Hematopoietic multipotent progenitor cell treated with erythropoietin and hydrocortisone succinate and interleukin-3 and kit ligand, for 15 days (in vitro differentiated cells): Measurements from ENCODE around the gene H6PD.

Experiments
- DNase-seq: peaks from one replicate; pipeline ENCODE4 v3.0.0-alpha.2; 2015; ENCODE audit warnings: low spot score

The H6PD gene

GRCh38 chr1:9278585-9279153 lies 44.1 kb downstream of the H6PD start:
- DNase-seq = no peak

GRCh38 chr1:9279172-9279840 lies 44.7 kb downstream of the H6PD start:
- no peak for DNase-seq

GRCh38 chr1:9280015-9280860 lies 45.7 kb downstream of the H6PD start:
- peak; percentile 16 for DNase-seq

- no peak for DNase-seq
These were observed 46.7 kb downstream of the H6PD start for GRCh38 chr1:9281071-9281827.

- DNase-seq = no peak
These were observed 47.5 kb downstream of the H6PD start for GRCh38 chr1:9281908-9282695.

- no peak for DNase-seq
These were observed 48.1 kb downstream of the H6PD start for GRCh38 chr1:9282696-9282955.

GRCh38 chr1:9284061-9284460 lies 49.5 kb downstream of the H6PD start:
- DNase-seq = no peak

GRCh38 chr1:9286556-9286955 lies 52.0 kb downstream of the H6PD start:
- DNase-seq = no peak

- peak; percentile 61 for DNase-seq
These were observed 54.5 kb downstream of the H6PD start for GRCh38 chr1:9289090-9289534.

- no peak for DNase-seq
These were observed 55.3 kb downstream of the H6PD start for GRCh38 chr1:9289711-9290485.

GRCh38 chr1:9291914-9292360 lies 57.4 kb downstream of the H6PD start:
- DNase-seq = no peak

- DNase-seq = no peak
These were observed 58.0 kb downstream of the H6PD start, which contains the start of gene SPSB1 for GRCh38 chr1:9292361-9293240. Gene SPSB1, plus strand, starts transcription at chr1:9292894. Its CDS starts 62,998 bp downstream, at chr1:9355892.

- DNase-seq = no peak
These were observed 58.6 kb downstream of the H6PD start for GRCh38 chr1:9293241-9293532.

GRCh38 chr1:9293533-9294404 lies 59.2 kb downstream of the H6PD start:
- DNase-seq = no peak

- no peak for DNase-seq
These were observed 59.8 kb downstream of the H6PD start for GRCh38 chr1:9294405-9294773.

GRCh38 chr1:9294910-9295636 lies 60.5 kb downstream of the H6PD start:
- no peak for DNase-seq

- no peak for DNase-seq
These were observed 61.3 kb downstream of the H6PD start for GRCh38 chr1:9295884-9296283.

- no peak for DNase-seq
These were observed 62.3 kb downstream of the H6PD start for GRCh38 chr1:9296850-9297249.
